Erythroblast (primary cell): ENCODE measurements around the gene GMNN.
A peak's percentile ranks its signal among the peaks of the same experiment; 100 is the strongest.
"Not testable (repeated sequence)": the region's sequence is repeated elsewhere in the genome, so short reads cannot be mapped to it uniquely, and the experiment has no call there.

ENCODE experiments used
- DNase-seq, 2 experiments: peaks; one replicate each; lab custom pipeline; 2025; lab: John Stamatoyannopoulos, UW
- GATA1 ChIP-seq: IDR thresholded peaks from 2 replicates; pipeline ENCODE4 v1.6.1; 2011; ENCODE audit warnings: low read depth, mild to moderate bottlenecking, control low read depth, low read length, moderate library complexity
- POLR2A ChIP-seq: IDR thresholded peaks from 2 replicates; pipeline ENCODE4 v1.6.1; 2011; ENCODE audit warnings: mild to moderate bottlenecking, low read length

GMNN gene

GRCh38 chr6:24753545-24753944, 21.2 kb upstream of the GMNN start:
- TF ChIP-seq POLR2A (no peak), GATA1 (no peak)
- DNase-seq: no peak

GRCh38 chr6:24754378-24754777, 20.4 kb upstream of the GMNN start:
- not testable (repeated sequence) for DNase-seq

- no peak for TF ChIP-seq POLR2A
- TF ChIP-seq GATA1: no peak
- peak; percentile 69 to 85 for DNase-seq
These were observed 19.5 kb upstream of the GMNN start for GRCh38 chr6:24755279-24755678.

GRCh38 chr6:24757611-24758010, 17.1 kb upstream of the GMNN start:
- TF ChIP-seq POLR2A (no peak), GATA1 (no peak)
- DNase-seq: no peak

GRCh38 chr6:24759718-24760117, 15.0 kb upstream of the GMNN start:
- TF ChIP-seq GATA1 (no peak), POLR2A (no peak)
- no peak for DNase-seq

GRCh38 chr6:24760210-24760609, 14.5 kb upstream of the GMNN start:
- DNase-seq: no peak
- TF ChIP-seq GATA1: no peak

GRCh38 chr6:24761193-24761835, 13.4 kb upstream of the GMNN start:
- DNase-seq: peak; percentile 54 to 55
- TF ChIP-seq GATA1 (no peak), POLR2A (no peak)

- TF ChIP-seq POLR2A (no peak), GATA1 (no peak)
- no peak for DNase-seq
These were observed 12.9 kb upstream of the GMNN start for GRCh38 chr6:24761851-24762250.

GRCh38 chr6:24763578-24763977, 11.2 kb upstream of the GMNN start:
- no peak for TF ChIP-seq GATA1
- no peak for TF ChIP-seq POLR2A
- DNase-seq: peak; percentile 26 to 51

GRCh38 chr6:24764833-24765828, 9.6 kb upstream of the GMNN start:
- DNase-seq: not testable (repeated sequence)

- DNase-seq: not testable (repeated sequence)
These were observed 8.8 kb upstream of the GMNN start for GRCh38 chr6:24765968-24766367.

GRCh38 chr6:24766680-24767462, 7.9 kb upstream of the GMNN start:
- peak; percentile 30 to 47 for DNase-seq
- TF ChIP-seq GATA1 (no peak), POLR2A (no peak)

GRCh38 chr6:24768361-24768760, 6.4 kb upstream of the GMNN start:
- no peak for DNase-seq
- TF ChIP-seq POLR2A (no peak), GATA1 (no peak)

GRCh38 chr6:24775520-24776058, 852 bp downstream of the GMNN start:
- DNase-seq: peak; percentile 64 to 81
- no peak for TF ChIP-seq POLR2A
- TF ChIP-seq GATA1: no peak

GRCh38 chr6:24777227-24777626, 2.5 kb downstream of the GMNN start:
- TF ChIP-seq GATA1: no peak
- TF ChIP-seq POLR2A: no peak
- no peak for DNase-seq
